ENCODE results near the gene SPHKAP.
"Not testable (repeated sequence)": the region's sequence is repeated elsewhere in the genome, so short reads cannot be mapped to it uniquely, and the experiment has no call there.

Gene SPHKAP, protein sequence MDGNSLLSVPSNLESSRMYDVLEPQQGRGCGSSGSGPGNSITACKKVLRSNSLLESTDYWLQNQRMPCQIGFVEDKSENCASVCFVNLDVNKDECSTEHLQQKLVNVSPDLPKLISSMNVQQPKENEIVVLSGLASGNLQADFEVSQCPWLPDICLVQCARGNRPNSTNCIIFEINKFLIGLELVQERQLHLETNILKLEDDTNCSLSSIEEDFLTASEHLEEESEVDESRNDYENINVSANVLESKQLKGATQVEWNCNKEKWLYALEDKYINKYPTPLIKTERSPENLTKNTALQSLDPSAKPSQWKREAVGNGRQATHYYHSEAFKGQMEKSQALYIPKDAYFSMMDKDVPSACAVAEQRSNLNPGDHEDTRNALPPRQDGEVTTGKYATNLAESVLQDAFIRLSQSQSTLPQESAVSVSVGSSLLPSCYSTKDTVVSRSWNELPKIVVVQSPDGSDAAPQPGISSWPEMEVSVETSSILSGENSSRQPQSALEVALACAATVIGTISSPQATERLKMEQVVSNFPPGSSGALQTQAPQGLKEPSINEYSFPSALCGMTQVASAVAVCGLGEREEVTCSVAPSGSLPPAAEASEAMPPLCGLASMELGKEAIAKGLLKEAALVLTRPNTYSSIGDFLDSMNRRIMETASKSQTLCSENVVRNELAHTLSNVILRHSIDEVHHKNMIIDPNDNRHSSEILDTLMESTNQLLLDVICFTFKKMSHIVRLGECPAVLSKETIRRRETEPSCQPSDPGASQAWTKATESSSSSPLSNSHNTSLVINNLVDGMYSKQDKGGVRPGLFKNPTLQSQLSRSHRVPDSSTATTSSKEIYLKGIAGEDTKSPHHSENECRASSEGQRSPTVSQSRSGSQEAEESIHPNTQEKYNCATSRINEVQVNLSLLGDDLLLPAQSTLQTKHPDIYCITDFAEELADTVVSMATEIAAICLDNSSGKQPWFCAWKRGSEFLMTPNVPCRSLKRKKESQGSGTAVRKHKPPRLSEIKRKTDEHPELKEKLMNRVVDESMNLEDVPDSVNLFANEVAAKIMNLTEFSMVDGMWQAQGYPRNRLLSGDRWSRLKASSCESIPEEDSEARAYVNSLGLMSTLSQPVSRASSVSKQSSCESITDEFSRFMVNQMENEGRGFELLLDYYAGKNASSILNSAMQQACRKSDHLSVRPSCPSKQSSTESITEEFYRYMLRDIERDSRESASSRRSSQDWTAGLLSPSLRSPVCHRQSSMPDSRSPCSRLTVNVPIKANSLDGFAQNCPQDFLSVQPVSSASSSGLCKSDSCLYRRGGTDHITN (N-terminal part only)

GRCh38 chr2:228181098-228182019 is at the start of gene SPHKAP:
SPHKAP (minus strand) TSS chr2:228181687; CDS start chr2:228181598, 89 bp downstream.
- DNase-seq = no peak

DNA sequence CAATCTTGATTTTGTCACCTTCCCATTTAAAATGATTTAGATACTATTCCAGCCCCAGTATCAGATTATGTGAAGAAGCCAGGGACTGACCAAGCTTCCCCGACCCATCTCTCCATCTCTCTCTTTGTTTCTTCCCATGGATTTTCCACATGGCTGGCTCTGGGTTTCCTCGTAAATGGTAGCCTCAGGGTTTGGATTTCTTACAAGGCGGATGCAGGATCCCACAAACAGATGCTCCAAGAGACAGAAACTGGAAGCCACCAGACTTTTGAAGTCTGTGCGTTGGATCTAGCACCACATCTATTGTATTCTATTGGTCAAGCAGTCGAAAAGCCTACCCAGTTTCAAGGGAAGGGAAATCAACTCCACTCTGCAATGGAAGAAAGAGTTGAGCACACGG is 46.0 kb upstream of the SPHKAP start:
- DNase-seq = no peak

DNA sequence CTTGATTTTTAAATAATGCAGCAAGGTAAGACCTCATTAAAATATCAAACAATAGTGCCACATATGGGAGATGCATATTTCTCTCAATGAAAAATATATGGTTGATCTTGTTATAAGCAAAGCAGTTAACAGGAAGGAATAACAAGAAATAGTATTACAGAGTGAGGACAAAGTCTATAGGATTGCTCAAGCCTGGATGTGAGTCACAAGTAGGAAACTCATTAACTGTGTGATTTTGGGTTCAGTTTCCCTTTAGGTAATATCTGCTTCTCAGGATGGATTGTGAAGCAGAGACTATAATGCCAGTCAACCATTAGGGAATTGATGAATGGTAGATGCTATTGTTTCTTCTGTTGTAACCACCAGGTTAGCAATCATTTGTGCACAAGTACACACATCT is 42.9 kb upstream of the SPHKAP start:
- DNase-seq = no peak

DNA sequence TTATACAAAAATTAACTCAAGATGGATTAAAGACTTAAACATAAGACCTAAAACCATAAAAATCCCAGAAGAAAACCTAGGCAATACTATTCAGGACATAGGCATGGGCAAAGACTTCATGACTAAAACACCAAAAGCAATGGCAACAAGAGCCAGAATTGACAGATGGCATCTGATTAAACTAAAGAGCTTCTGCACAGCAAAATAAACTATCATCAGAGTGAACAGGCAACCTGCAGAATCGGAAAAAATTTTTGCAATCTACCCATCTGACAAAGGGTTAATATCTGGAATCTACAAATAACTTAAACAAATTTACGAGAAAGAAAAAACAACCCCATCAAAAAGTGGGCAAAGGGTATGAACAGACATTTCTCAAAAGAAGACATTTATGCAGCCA is 37.1 kb upstream of the SPHKAP start:
- DNase-seq = not testable (repeated sequence)

GRCh38 chr2:228197504-228197903 is 16.0 kb upstream of the SPHKAP start:
- DNase-seq = no peak

DNA sequence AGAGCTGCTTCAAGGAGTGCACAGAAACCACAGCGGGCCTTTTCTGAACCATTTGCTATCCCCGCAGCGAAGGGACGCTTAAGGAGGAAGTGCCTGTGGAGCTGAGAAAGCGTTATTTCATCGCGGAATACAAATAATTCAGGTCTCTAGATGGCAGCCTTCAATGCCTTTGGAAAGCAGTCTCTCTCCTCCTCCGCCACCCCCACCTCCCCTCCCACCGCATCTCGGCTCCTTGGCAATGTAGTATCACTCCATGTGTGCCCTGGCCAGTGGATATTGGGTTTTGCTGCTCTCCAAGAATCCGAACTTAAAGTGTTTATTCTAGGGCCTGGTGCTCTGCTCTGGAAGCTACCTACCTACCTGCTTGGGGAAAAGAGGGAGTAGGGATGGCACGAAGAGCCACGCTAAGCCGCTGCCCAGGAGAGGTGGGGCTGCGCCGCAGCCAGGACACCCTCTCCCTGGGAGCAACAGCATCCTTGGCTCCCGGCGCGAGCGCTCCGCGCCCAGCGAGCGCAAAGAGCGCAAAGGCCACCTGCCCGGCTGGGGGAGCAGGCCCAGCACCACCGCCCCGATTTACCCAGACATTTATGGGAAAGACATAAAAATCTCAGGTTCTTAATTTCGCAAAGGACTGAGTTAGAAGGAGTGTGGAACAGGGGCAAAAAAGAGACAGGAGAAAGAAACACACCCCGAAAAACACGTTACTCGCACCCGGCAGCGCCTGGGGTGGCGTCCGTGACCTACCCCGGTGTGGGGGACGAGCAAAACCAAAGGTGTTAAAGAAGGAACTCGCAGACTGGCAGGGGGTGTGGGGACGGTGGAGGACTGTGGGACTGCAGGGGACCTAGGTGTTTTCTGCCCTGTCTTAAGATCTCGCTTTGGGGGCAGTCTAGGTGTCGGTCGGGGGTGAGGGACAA is 1.0 kb downstream of the SPHKAP start:
- DNase-seq = no peak

DNA sequence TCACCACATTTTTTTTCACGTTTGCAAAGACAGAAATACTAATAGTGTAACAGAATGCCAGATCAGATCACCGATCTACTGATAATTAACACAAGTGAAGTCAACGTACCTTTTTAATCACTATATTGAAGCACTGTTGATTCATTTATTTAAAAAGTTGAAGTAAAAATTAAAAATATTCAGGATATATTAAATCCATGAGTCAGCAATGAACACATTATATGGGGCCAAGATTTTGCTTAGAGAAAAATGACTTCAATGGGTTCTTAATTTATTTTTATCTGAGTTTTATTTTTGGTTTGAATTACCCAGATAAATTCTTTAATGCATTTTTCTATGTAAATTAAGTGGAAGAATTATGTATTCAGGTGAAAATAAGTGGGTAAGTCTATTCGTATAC is 14.2 kb downstream of the SPHKAP start:
- no peak for DNase-seq

- DNase-seq = no peak
These were observed 16.8 kb downstream of the SPHKAP start for GRCh38 chr2:228164718-228165117.

DNA sequence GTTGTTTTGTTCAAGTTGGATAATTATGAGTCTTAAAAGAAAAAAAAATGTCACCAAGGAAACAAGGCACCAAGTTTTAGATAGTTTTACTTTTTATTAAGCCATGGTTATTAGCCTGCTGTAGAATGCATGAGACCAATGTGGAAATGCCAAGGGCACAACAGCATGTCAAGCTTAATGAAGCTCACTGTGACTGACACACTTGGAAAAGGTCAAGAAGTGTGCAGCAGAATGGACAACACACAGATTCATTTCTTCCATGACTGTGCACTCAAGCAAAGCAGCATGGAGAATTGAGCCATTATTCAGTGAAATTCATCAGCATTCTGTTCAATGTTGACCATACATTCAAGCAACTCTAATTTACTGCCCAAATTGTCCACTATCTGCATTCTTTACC is 23.6 kb downstream of the SPHKAP start:
- DNase-seq = no peak

DNA sequence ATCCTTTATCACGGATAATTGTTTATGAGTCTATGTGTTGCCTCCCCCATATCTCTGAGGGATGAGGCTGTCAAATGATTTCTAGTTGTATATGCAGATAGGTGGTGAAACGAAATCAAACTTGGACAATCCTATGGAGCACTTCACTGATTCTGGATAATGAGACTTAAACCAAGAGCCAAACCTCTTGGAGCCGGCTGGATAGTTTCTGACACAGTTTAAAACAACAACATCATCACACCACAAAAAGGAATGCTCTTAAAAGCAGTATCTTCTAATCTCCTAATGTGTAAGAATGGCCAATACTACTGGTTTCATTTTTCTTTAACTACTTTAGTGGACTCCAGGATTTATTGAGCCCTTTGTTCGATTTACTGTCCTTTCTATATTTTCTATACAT is 36.5 kb downstream of the SPHKAP start:
- no peak for DNase-seq

- no peak for DNase-seq
These were observed 40.5 kb downstream of the SPHKAP start for GRCh38 chr2:228140934-228141528.

DNA sequence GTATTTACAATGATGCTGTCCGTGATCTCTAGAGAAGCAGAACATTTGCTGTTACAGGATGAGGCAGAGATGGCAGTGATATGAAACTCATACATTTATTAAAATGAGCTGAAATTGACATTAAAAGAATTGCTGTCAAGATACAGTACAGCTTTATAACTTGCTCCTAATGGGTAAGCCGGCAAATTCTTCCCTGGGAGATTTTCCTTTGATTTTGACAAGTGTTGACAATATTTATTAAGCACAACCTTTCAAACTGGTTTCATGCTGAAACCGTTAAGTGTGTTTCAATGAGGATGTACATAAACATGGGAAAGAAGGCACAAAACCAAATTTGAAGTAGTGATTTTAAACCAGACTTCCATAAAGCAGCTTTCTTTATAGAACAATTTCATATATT is 45.5 kb downstream of the SPHKAP start:
- DNase-seq = no peak

DNA sequence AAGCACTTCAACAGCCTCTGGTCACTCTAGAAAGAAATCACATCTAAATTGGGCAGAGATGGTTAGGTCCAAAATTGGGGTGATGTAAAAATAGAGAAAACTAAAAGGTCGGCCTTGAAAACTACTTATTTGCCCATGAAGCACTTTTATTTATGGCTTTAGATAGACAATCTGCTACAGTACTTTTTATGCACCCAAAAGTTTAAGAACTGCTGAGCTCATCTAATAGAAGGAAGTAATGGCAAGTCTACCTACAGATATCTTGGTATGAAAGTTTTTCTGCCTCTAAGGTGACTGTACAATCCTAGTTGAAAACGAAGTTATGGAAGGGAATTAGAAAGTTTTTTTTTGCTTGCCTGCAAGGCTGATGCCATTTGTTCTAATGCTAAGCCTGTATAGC is 46.2 kb downstream of the SPHKAP start:
- DNase-seq = no peak

DNA sequence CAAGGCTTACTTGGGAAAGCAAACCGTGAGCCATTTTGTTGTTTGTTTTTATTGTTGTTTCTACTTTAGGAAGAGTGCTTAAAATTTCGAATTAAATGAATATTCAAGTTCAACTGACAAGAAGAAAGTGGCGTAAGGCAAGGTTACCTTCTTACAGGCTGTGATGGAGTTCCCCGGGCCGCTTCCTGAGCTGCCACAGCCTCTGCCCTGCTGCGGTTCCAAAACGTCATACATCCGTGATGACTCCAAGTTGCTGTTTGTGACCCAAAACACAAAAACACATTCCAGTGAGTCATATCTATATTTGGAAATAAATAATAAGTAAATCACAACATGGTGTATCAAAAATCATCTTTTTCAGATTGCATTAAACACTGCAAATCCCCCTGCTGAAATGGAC is 49.7 kb downstream of the SPHKAP start:
- DNase-seq = no peak

- DNase-seq = no peak
These were observed 55.1 kb downstream of the SPHKAP start for GRCh38 chr2:228126401-228126800.

DNA sequence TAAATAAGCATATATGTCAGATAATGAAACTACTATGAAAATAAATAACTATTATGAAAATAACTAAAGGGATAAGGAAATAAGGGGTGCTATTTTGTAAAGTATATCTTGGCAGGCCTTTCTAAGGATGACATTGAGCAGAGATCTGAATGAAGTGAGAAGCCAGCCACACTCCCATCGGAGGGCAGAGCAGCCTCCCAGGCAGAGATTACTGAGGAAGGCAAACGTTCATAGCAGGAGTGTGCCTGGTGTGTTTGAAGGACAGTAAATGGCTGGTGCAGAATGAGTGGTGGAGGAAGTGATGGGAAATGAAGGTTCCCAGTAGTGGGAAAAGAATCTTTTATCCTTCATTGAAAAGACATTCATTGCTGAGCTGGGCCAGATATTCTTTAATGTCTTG is 62.5 kb downstream of the SPHKAP start:
- no peak for DNase-seq

DNA sequence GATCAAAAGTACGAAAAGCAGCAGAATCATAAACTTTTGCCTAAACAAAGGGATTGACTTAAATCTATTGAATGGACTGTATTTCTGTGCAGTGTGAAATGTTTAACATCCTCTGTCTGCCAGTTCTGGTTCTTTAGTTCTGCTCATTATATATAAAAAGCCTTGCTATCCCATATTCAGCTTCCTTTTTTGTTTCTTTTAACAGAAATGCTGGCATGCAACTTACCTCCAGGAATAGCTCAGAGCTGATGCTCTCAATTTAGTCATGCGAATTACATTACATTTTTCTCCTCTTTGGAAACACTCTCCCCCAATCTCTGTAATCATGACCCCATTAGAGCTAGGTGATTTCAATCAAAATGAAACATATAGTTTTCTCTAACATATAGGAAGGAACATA is 73.6 kb downstream of the SPHKAP start:
- no peak for DNase-seq

DNA sequence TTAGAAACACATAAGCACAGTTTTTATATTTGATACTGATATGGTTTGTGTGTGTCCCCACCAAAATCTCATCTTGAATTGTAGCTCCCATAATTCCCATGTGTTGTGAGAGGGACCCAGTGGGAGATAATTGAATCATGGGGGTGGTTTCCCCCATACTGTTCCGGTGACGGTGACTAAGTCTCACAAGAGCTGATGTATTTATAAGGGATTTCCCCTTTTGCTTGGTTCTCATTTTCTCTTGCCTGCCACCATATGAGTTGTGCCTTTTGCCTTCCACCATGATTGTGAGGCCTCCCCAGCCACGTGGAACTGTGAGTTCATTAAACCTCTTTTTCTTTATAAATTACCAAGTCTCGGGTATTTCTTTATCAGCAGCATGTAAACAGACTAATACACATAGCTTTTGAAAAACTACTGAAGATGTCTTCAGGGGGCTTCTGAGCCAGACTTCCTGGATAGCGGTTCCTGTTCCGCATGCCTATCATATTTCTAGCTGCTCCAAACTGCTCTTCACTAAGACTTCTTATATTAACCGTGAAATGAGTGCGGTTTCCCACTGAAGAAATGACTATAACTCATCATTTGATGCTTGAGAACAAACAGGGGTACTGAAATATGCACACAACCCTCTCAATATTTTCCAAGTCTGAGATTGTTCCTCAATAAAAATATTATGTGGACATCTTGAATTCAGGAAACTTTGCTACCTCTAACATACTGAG is 75.8 kb downstream of the SPHKAP start:
- DNase-seq = no peak

DNA sequence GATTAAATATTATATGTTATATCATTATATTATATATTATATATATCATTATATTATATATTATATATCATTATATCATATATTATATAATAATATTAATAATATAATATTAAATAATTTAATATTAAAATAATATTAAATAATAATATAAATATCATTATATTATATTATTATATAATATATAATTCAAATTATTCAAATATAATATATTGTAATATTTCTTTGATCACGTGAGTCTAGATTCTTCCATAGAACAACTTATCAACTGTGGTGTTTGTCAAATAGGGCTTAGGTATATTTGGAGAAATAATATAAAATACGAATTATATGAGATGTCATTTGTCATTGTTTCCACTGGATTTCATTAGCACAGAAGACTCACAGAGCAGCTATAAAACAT is 77.3 kb downstream of the SPHKAP start:
- DNase-seq = no peak

- DNase-seq = no peak
These were observed 78.1 kb downstream of the SPHKAP start for GRCh38 chr2:228103379-228103778.

Data from stimulated activated CD4-positive, alpha-beta T cell treated with anti-CD3 and anti-CD28 coated beads, Interleukin-12 subunit alpha, Interleukin-12 subunit beta, amount 100 ng/mL, for 4 hours (primary cell).